Mammary epithelial cell (primary cell): Measurements from ENCODE around the gene OR2A14.

ENCODE experiments used
- CTCF ChIP-seq, 2 donors: IDR thresholded peaks in 1 of 2; conservative IDR thresholded peaks in 1 of 2; 2 replicates each; pipeline ENCODE4 v1.5.1; 2011 to 2012; ENCODE audit warnings: inconsistent platforms in 2 of 2, low read length in 2 of 2, mild to moderate bottlenecking in 2 of 2, control low read depth in 1 of 2, low read depth in 1 of 2; ENCODE audit not compliant: insufficient read depth in 1 of 2; ENCODE audit errors: extremely low read depth in 1 of 2
- EZH2 ChIP-seq: IDR thresholded peaks from 2 replicates; pipeline ENCODE4 v1.6.1; 2012; ENCODE audit warnings: low read length, inconsistent platforms, borderline replicate concordance

- TF ChIP-seq CTCF (conservative IDR thresholded peaks at IDR 0.05 in 1 of 2, IDR thresholded peaks at IDR 0.05 in 1 of 2; ENCODE audit: extremely low read depth in 1 of 2, insufficient read depth in 1 of 2, low read depth in 1 of 2, low read length in 2 of 2) (no peak), EZH2 (no peak)
Observed at GRCh38 chr7:144133307-144133706, 10.3 kb downstream of the OR2A14 start.
